IMR-90 (cell line): ENCODE results near the gene MYO1A. TPM values are rescaled to one million over a fixed set of nuclear protein-coding genes. Genes with fewer than 3 reads are reported as not detected.
A peak's percentile ranks its signal among the peaks of the same experiment; 100 is the strongest.

ENCODE experiments used
- ATAC-seq: fragments of 200-7000 bp; cut with Tn5 transposase; 2 replicates; pipeline ENCODE4 v1.9.1; 2020; ENCODE audit warnings: low read depth, mild to moderate bottlenecking, moderate library complexity
- BruUV-seq: library from RNA; stranded (reverse); fragments of 400-500 nt; replicated peaks from 2 replicates; lab custom pipeline; 2021; lab: Mats Ljungman, UMichigan
- CTCF ChIA-PET: fragments of 300-600 bp; formaldehyde crosslinking; extraction: SDS; loops from one replicate; lab custom pipeline; 2021; ENCODE audit warnings: antibody characterized with exemption; lab: Yijun Ruan, JAX
- POLR2A ChIA-PET: fragments of 300-600 bp; sonication (Branson Sonifier 250); formaldehyde crosslinking; loops from one replicate; lab custom pipeline; 2022; ENCODE audit warnings: antibody characterized with exemption; ENCODE audit not compliant: unreplicated experiment; lab: Charles Lee
- DNase-seq: peaks from one replicate; pipeline ENCODE4 v3.0.0; 2013
- H2AFZ ChIP-seq: replicated peaks from 2 replicates; pipeline ENCODE3; 2013; ENCODE audit warnings: low read length, mild to moderate bottlenecking; ENCODE audit not compliant: poor library complexity
- H2AK5ac ChIP-seq: 2 replicates; pipeline ENCODE4 v1.6.1; 2013; ENCODE audit warnings: low read depth, low read length, inconsistent platforms
- H2AK9ac ChIP-seq: replicated peaks from 2 replicates; pipeline ENCODE3; 2013; ENCODE audit warnings: mild to moderate bottlenecking, low read depth, low read length, moderate library complexity; ENCODE audit not compliant: poor library complexity
- H2BK120ac ChIP-seq: 2 replicates; pipeline ENCODE4 v1.6.1; 2013; ENCODE audit warnings: low read depth, low read length, inconsistent platforms
- H2BK15ac ChIP-seq: 3 replicates; pipeline ENCODE4 v1.6.1; 2013; ENCODE audit warnings: low read depth, low read length, inconsistent platforms
- H2BK20ac ChIP-seq: 2 replicates; pipeline ENCODE4 v1.6.1; 2013; ENCODE audit warnings: low read depth, mild to moderate bottlenecking, inconsistent platforms, low read length, moderate library complexity
- H2BK5ac ChIP-seq: 2 replicates; pipeline ENCODE4 v1.6.1; 2013; ENCODE audit warnings: mild to moderate bottlenecking, low read depth, low read length, inconsistent platforms; ENCODE audit not compliant: poor library complexity, severe bottlenecking
- H3K14ac ChIP-seq: replicated peaks from 2 replicates; pipeline ENCODE4 v1.6.1; 2013; ENCODE audit warnings: low read depth, low read length, inconsistent platforms
- H3K18ac ChIP-seq: 2 replicates; pipeline ENCODE4 v1.6.1; 2013; ENCODE audit warnings: low read depth, low read length, control low read depth
- H3K23ac ChIP-seq: 2 replicates; pipeline ENCODE4 v1.6.1; 2013; ENCODE audit warnings: low read depth, low read length, inconsistent platforms
- H3K27ac ChIP-seq: 2 replicates; pipeline ENCODE4 v1.5.1; 2013; ENCODE audit warnings: mild to moderate bottlenecking, control low read depth, low read length; ENCODE audit not compliant: insufficient read depth
- H3K27me3 ChIP-seq: 2 replicates; pipeline ENCODE4 v1.6.1; 2013; ENCODE audit warnings: low read length; ENCODE audit not compliant: control insufficient read depth, insufficient read depth
- H3K36me3 ChIP-seq: 2 replicates; pipeline ENCODE4 v1.6.1; 2013; ENCODE audit warnings: low read length, mixed read lengths; ENCODE audit not compliant: control insufficient read depth, insufficient read depth
- H3K4ac ChIP-seq: 2 replicates; pipeline ENCODE4 v1.6.1; 2013; ENCODE audit warnings: low read depth, low read length, inconsistent platforms
- H3K4me1 ChIP-seq: 2 replicates; pipeline ENCODE4 v1.6.1; 2013; ENCODE audit warnings: low read length, mixed read lengths; ENCODE audit not compliant: control insufficient read depth, insufficient read depth
- H3K4me2 ChIP-seq: 2 replicates; pipeline ENCODE4 v1.6.1; 2013; ENCODE audit warnings: low read depth, mild to moderate bottlenecking, control low read depth, low read length, moderate library complexity
- H3K4me3 ChIP-seq: 2 replicates; pipeline ENCODE4 v1.5.1; 2013; ENCODE audit warnings: low read depth, mild to moderate bottlenecking, control low read depth, low read length, moderate library complexity; ENCODE audit not compliant: insufficient read depth
- H3K56ac ChIP-seq: 2 replicates; pipeline ENCODE4 v1.6.1; 2013; ENCODE audit warnings: low read length, inconsistent platforms; ENCODE audit not compliant: insufficient read depth; ENCODE audit errors: extremely low read depth
- H3K79me1 ChIP-seq, 2 experiments: 2 replicates each; pipeline ENCODE4 v1.6.1; 2013; ENCODE audit warnings: low read length in 2 of 2, inconsistent platforms in 1 of 2, low read depth in 1 of 2
- H3K9ac ChIP-seq: 2 replicates; pipeline ENCODE4 v1.6.1; 2013; ENCODE audit warnings: low read depth, low read length, control low read depth
- H3K9me1 ChIP-seq: 2 replicates; pipeline ENCODE4 v1.6.1; 2013; ENCODE audit warnings: low read length, inconsistent platforms; ENCODE audit not compliant: insufficient read depth
- H3K9me3 ChIP-seq: 2 replicates; pipeline ENCODE4 v1.6.1; 2013; ENCODE audit warnings: low read length; ENCODE audit not compliant: control insufficient read depth, insufficient read depth
- H4K20me1 ChIP-seq: 2 replicates; pipeline ENCODE4 v1.6.1; 2013; ENCODE audit warnings: low read length, inconsistent platforms; ENCODE audit not compliant: insufficient read depth
- H4K5ac ChIP-seq: 2 replicates; pipeline ENCODE4 v1.6.1; 2013; ENCODE audit warnings: mild to moderate bottlenecking, low read depth, low read length, control low read depth
- H4K8ac ChIP-seq, 2 experiments: 2 replicates each; pipeline ENCODE4 v1.6.1; 2013; ENCODE audit warnings: low read depth in 2 of 2, low read length in 2 of 2, control low read depth in 1 of 2, inconsistent platforms in 1 of 2
- H4K91ac ChIP-seq: 2 replicates; pipeline ENCODE4 v1.6.1; 2013; ENCODE audit warnings: low read depth, low read length, inconsistent platforms; ENCODE audit not compliant: insufficient read depth
- BHLHE40 ChIP-seq: fragments of 150-350 bp; IDR thresholded peaks from 2 replicates; pipeline ENCODE4 v1.6.1; 2016; ENCODE audit warnings: mild to moderate bottlenecking, low read depth, low read length
- CEBPB ChIP-seq: IDR thresholded peaks from 2 replicates; pipeline ENCODE4 v1.6.1; 2012; ENCODE audit warnings: low read depth, low read length, improper control_type of control experiment
- CHD1 ChIP-seq: IDR thresholded peaks from 2 replicates; pipeline ENCODE4 v1.6.1; 2012; ENCODE audit warnings: low read depth, low read length, improper control_type of control experiment
- FOS ChIP-seq: fragments of 150-350 bp; IDR thresholded peaks from 2 replicates; pipeline ENCODE4 v1.6.1; 2016; ENCODE audit warnings: low read depth, low read length
- MAFK ChIP-seq: IDR thresholded peaks from 2 replicates; pipeline ENCODE4 v1.6.1; 2012; ENCODE audit warnings: low read depth, low read length, improper control_type of control experiment
- MAZ ChIP-seq: IDR thresholded peaks from 2 replicates; pipeline ENCODE4 v1.6.1; 2012; ENCODE audit warnings: low read depth, mild to moderate bottlenecking, low read length, improper control_type of control experiment, moderate library complexity, borderline replicate concordance
- MXI1 ChIP-seq: IDR thresholded peaks from 2 replicates; pipeline ENCODE4 v1.6.1; 2012; ENCODE audit warnings: low read depth, mild to moderate bottlenecking, low read length, moderate library complexity, borderline replicate concordance
- NFE2L2 ChIP-seq: fragments of 150-350 bp; IDR thresholded peaks from 2 replicates; pipeline ENCODE4 v1.6.1; 2016; ENCODE audit warnings: low read depth, mild to moderate bottlenecking, low read length
- POLR2A ChIP-seq: IDR thresholded peaks from 2 replicates; pipeline ENCODE4 v1.6.1; 2012; ENCODE audit warnings: mild to moderate bottlenecking, low read depth, low read length
- RAD21 ChIP-seq: IDR thresholded peaks from 2 replicates; pipeline ENCODE4 v1.6.1; 2012; ENCODE audit warnings: low read length, improper control_type of control experiment
- RCOR1 ChIP-seq: IDR thresholded peaks from 2 replicates; pipeline ENCODE4 v1.6.1; 2012; ENCODE audit warnings: mild to moderate bottlenecking, low read length, improper control_type of control experiment; ENCODE audit not compliant: insufficient replicate concordance
- RFX5 ChIP-seq: IDR thresholded peaks from 2 replicates; pipeline ENCODE4 v1.8.0; 2012; ENCODE audit warnings: low read depth, mild to moderate bottlenecking, low read length, moderate library complexity
- SMC3 ChIP-seq: fragments of 150-350 bp; IDR thresholded peaks from 2 replicates; pipeline ENCODE4 v1.6.1; 2016; ENCODE audit warnings: low read depth, mild to moderate bottlenecking, antibody characterized with exemption, low read length, moderate library complexity
- WGBS, 2 experiments: methylation state at CpG; one replicate each; pipeline versions ENCODE4 v1.1.5 to v1.1.7; 2013; ENCODE audit warnings: missing lambda C conversion rate in 2 of 2; ENCODE audit not compliant: insufficient read length in 1 of 2; ENCODE audit errors: extremely low coverage in 2 of 2; 5-methylcytosine and 5-hydroxymethylcytosine counted together
- dilution Hi-C: fragments of 300-500 bp; cut with HindIII; formaldehyde crosslinking; loops from one replicate; pipeline ENCODE4 v1.14.3; 2018; ENCODE audit warnings: low sequenced_read_pairs; ENCODE audit not compliant: unreplicated experiment
- in situ Hi-C: fragments of 300-500 bp; cut with MboI; formaldehyde crosslinking; loops from 3 replicates; pipeline ENCODE4 v1.14.3; 2019; ENCODE audit warnings: low sequenced_read_pairs, inconsistent platforms, mixed read lengths
- intact Hi-C: fragments of 100-400 bp; cut with micrococcal nuclease; formaldehyde crosslinking; loops from 2 replicates; pipeline ENCODE4 v1.10.0; 2022
- polyA plus RNA-seq, 3 experiments: library from polyadenylated mRNA; depleted of rRNA; stranded (reverse); fragments of >200 nt; gene quantifications; 2 replicates each; pipeline ENCODE4 v1.2.3, GENCODE V29; 2012; ENCODE audit warnings: low replicate concordance in 1 of 3
- total RNA-seq: library from RNA; depleted of rRNA; stranded (reverse); fragments of >200 nt; gene quantifications from 2 replicates; pipeline ENCODE4 v1.2.3, GENCODE V29; 2012
- TF ChIP-seq, protein P1 (sequence below): fragments of 150-350 bp; IDR thresholded peaks from 2 replicates; pipeline ENCODE4 v1.6.1; 2017; ENCODE audit warnings: mild to moderate bottlenecking, antibody characterized with exemption, low read length, low read depth
- TF ChIP-seq, protein P2 (sequence below): conservative IDR thresholded peaks from 2 replicates; pipeline ENCODE4 v1.5.1; 2012; ENCODE audit warnings: mild to moderate bottlenecking, low read depth, low read length, improper control_type of control experiment
- TF ChIP-seq, protein P3 (sequence below): fragments of 150-350 bp; IDR thresholded peaks from 2 replicates; pipeline ENCODE4 v1.6.1; 2016; ENCODE audit warnings: low read depth, mild to moderate bottlenecking, low read length, moderate library complexity, borderline replicate concordance

The MYO1A gene
- total and polyA plus RNA-seq, 2 of the 4 experiments (the other 2 are of a cell fraction): under 0.01 TPM; not detected in 1

DNA sequence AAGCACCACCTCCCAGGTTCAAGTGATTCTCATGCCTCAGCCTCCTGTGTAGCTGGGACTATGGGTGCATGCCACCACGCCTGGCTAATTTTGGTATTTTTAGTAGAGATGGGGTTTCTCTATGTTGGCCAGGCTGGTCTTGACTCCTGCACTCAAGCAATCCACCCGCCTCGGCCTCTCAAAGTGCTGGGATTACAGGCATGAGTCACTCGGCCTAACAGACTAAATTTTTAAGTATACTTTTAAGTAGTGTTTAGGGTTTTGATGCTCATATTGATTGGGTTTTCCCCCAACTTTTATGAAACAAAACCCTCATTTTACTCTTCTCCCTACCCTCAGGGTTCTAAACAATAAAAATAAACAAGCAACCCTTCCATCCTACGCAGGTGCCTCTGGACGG is 5.5 kb downstream of the MYO1A start:
- no peak overlapping the region for H3K4me3 ChIP-seq
- intact Hi-C loops: no loop called here

More for the DNA sequence above, 5.5 kb downstream of the MYO1A start:
- Histone ChIP-seq H4K8ac (no peak overlapping the region), H2AK9ac (no peak overlapping the region), H3K9me3 (no peaks in the 10 kb centered on the region), H3K18ac (no peak overlapping the region), H2AFZ (no peak overlapping the region), H4K20me1 (peaks cover 10% of the 10 kb centered on the region; the same call in 1 of the 2 replicates), H2AK5ac (no peak overlapping the region), H3K56ac (no peak overlapping the region), H3K9ac (no peak overlapping the region), H3K4me2 (no peak overlapping the region), H3K27ac (no peak overlapping the region), H3K4me1 (peaks cover 3% of the 10 kb centered on the region; the same call in 1 of the 2 replicates), H3K27me3 (peaks cover 40% of the 10 kb centered on the region), H3K9me1 (no peaks in the 10 kb centered on the region; the same call in 1 of the 2 replicates), H2BK120ac (no peak overlapping the region), H2BK20ac (no peak overlapping the region), H4K91ac (no peak overlapping the region), H2BK15ac (no peak overlapping the region), H4K5ac (no peak overlapping the region), H3K79me1 (no peaks in the 10 kb centered on the region), H3K14ac (no peak overlapping the region), H2BK5ac (no peak overlapping the region), H3K36me3 (no peaks in the 10 kb centered on the region), H3K23ac (no peak overlapping the region), H3K4ac (no peak overlapping the region)
- DNase-seq (peak; percentile 24), ATAC-seq (peak; percentile 57; the same call in 1 of the 2 replicates)
- BruUV-seq: no TSS peak
- no peak for TF ChIP-seq FOS
- no peak for TF ChIP-seq BHLHE40
- TF ChIP-seq, protein P1, sequence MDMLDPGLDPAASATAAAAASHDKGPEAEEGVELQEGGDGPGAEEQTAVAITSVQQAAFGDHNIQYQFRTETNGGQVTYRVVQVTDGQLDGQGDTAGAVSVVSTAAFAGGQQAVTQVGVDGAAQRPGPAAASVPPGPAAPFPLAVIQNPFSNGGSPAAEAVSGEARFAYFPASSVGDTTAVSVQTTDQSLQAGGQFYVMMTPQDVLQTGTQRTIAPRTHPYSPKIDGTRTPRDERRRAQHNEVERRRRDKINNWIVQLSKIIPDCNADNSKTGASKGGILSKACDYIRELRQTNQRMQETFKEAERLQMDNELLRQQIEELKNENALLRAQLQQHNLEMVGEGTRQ: no peak
- TF ChIP-seq, protein P2, sequence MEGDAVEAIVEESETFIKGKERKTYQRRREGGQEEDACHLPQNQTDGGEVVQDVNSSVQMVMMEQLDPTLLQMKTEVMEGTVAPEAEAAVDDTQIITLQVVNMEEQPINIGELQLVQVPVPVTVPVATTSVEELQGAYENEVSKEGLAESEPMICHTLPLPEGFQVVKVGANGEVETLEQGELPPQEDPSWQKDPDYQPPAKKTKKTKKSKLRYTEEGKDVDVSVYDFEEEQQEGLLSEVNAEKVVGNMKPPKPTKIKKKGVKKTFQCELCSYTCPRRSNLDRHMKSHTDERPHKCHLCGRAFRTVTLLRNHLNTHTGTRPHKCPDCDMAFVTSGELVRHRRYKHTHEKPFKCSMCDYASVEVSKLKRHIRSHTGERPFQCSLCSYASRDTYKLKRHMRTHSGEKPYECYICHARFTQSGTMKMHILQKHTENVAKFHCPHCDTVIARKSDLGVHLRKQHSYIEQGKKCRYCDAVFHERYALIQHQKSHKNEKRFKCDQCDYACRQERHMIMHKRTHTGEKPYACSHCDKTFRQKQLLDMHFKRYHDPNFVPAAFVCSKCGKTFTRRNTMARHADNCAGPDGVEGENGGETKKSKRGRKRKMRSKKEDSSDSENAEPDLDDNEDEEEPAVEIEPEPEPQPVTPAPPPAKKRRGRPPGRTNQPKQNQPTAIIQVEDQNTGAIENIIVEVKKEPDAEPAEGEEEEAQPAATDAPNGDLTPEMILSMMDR: no peak
- TF ChIP-seq RFX5: no peak
- TF ChIP-seq SMC3: no peak
- no peak for TF ChIP-seq NFE2L2
- no peak for TF ChIP-seq RAD21
- no peak for TF ChIP-seq MAZ
- TF ChIP-seq CHD1: no peak
- TF ChIP-seq RCOR1: no peak
- TF ChIP-seq MXI1: no peak
- TF ChIP-seq CEBPB: no peak
- TF ChIP-seq POLR2A: no peak
- no peak for TF ChIP-seq MAFK
- TF ChIP-seq, protein P3, sequence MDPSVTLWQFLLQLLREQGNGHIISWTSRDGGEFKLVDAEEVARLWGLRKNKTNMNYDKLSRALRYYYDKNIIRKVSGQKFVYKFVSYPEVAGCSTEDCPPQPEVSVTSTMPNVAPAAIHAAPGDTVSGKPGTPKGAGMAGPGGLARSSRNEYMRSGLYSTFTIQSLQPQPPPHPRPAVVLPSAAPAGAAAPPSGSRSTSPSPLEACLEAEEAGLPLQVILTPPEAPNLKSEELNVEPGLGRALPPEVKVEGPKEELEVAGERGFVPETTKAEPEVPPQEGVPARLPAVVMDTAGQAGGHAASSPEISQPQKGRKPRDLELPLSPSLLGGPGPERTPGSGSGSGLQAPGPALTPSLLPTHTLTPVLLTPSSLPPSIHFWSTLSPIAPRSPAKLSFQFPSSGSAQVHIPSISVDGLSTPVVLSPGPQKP: no peak
- dilution Hi-C loops (no loop called here), in situ Hi-C loops (no loop called here)
- WGBS, 2 experiments: no CpG with 5 or more reads among the region's 6 CpGs
- CTCF ChIA-PET: no interaction called here
- POLR2A ChIA-PET: interaction anchor here (0.6 kb wide), 1 partner anchor 279 kb away, joined by 8 read pairs; no protein-coding TSS in a partner anchor
